ENCODE measurements around the gene ANTKMT.

Gene ANTKMT

GRCh38 chr16:765488-765865 lies 44.5 kb downstream of the ANTKMT start:
- Mint-ChIP-seq H3K4me3 (no peak overlapping the region), H3K9me3 (no peaks in the 10 kb centered on the region), H3K27ac (no peak overlapping the region), H3K36me3 (no peaks in the 10 kb centered on the region), H3K27me3 (no peaks in the 10 kb centered on the region), H3K4me1 (no peaks in the 10 kb centered on the region)

- no peak overlapping the region for H3K27ac Mint-ChIP-seq
- no peaks in the 10 kb centered on the region for H3K4me1 Mint-ChIP-seq
- H3K36me3 Mint-ChIP-seq = no peaks in the 10 kb centered on the region
- H3K9me3 Mint-ChIP-seq = no peaks in the 10 kb centered on the region
- no peaks in the 10 kb centered on the region for H3K27me3 Mint-ChIP-seq
- no peak overlapping the region for H3K4me3 Mint-ChIP-seq
Measured at GRCh38 chr16:766008-766819, 45.3 kb downstream of the ANTKMT start.

- H3K27me3 Mint-ChIP-seq = no peaks in the 10 kb centered on the region
- no peak overlapping the region for H3K27ac Mint-ChIP-seq
- no peaks in the 10 kb centered on the region for H3K36me3 Mint-ChIP-seq
- no peaks in the 10 kb centered on the region for H3K9me3 Mint-ChIP-seq
- no peaks in the 10 kb centered on the region for H3K4me1 Mint-ChIP-seq
- no peak overlapping the region for H3K4me3 Mint-ChIP-seq
Measured at GRCh38 chr16:766820-767640, 46.1 kb downstream of the ANTKMT start.

GRCh38 chr16:767743-768235 lies 46.8 kb downstream of the ANTKMT start:
- no peaks in the 10 kb centered on the region for H3K4me1 Mint-ChIP-seq
- no peaks in the 10 kb centered on the region for H3K36me3 Mint-ChIP-seq
- H3K9me3 Mint-ChIP-seq = no peaks in the 10 kb centered on the region
- no peak overlapping the region for H3K4me3 Mint-ChIP-seq
- H3K27ac Mint-ChIP-seq = no peak overlapping the region
- H3K27me3 Mint-ChIP-seq = no peaks in the 10 kb centered on the region

- Mint-ChIP-seq H3K27me3 (no peaks in the 10 kb centered on the region), H3K9me3 (no peaks in the 10 kb centered on the region), H3K4me3 (no peak overlapping the region), H3K4me1 (no peaks in the 10 kb centered on the region), H3K27ac (no peak overlapping the region), H3K36me3 (no peaks in the 10 kb centered on the region)
Measured at GRCh38 chr16:768428-768827, 47.5 kb downstream of the ANTKMT start.

GRCh38 chr16:769184-769784 lies 48.3 kb downstream of the ANTKMT start:
- Mint-ChIP-seq H3K4me3 (no peak overlapping the region), H3K27ac (no peak overlapping the region), H3K4me1 (no peaks in the 10 kb centered on the region), H3K36me3 (no peaks in the 10 kb centered on the region), H3K27me3 (no peaks in the 10 kb centered on the region), H3K9me3 (no peaks in the 10 kb centered on the region)

GRCh38 chr16:769934-770333 lies 49.0 kb downstream of the ANTKMT start:
- H3K27me3 Mint-ChIP-seq = no peaks in the 10 kb centered on the region
- H3K9me3 Mint-ChIP-seq = no peaks in the 10 kb centered on the region
- H3K4me1 Mint-ChIP-seq = no peaks in the 10 kb centered on the region
- no peak overlapping the region for H3K4me3 Mint-ChIP-seq
- no peak overlapping the region for H3K27ac Mint-ChIP-seq
- H3K36me3 Mint-ChIP-seq = no peaks in the 10 kb centered on the region

GRCh38 chr16:770411-770810 lies 49.5 kb downstream of the ANTKMT start:
- no peaks in the 10 kb centered on the region for H3K4me1 Mint-ChIP-seq
- no peak overlapping the region for H3K27ac Mint-ChIP-seq
- H3K9me3 Mint-ChIP-seq = no peaks in the 10 kb centered on the region
- no peaks in the 10 kb centered on the region for H3K27me3 Mint-ChIP-seq
- H3K36me3 Mint-ChIP-seq = no peaks in the 10 kb centered on the region
- H3K4me3 Mint-ChIP-seq = no peak overlapping the region
